ENCODE measurements around the gene RYR1. TPM values are rescaled to one million over a fixed set of nuclear protein-coding genes. Genes with fewer than 3 reads are reported as not detected.

Gene RYR1
- total RNA-seq, 2 donors from 2014 or later, result 0.84 to 3.3 TPM

- Histone ChIP-seq H3K36me3 (ENCODE audit: control insufficient read depth, insufficient read depth, low read length) (no peaks in the 10 kb centered on the region), H3K27ac (ENCODE audit: low read depth, low read length) (no peak overlapping the region), H3K27me3 (ENCODE audit: control insufficient read depth, insufficient read depth, low read length, poor library complexity, severe bottlenecking) (no peaks in the 10 kb centered on the region), H3K4me1 (ENCODE audit: control insufficient read depth, insufficient read depth, low read length) (no peaks in the 10 kb centered on the region), H3K9ac (ENCODE audit: extremely low read depth, low read length, poor library complexity, severe bottlenecking) (no peak overlapping the region), H3K9me3 (ENCODE audit: control insufficient read depth, low read length) (no peaks in the 10 kb centered on the region), H3K4me3 (ENCODE audit: low read length) (no peak overlapping the region)
- Mint-ChIP-seq H3K27ac (no peak overlapping the region), H3K36me3 (ENCODE audit: low read depth) (no peaks in the 10 kb centered on the region), H3K27me3 (ENCODE audit: insufficient read depth) (peaks cover 5% of the 10 kb centered on the region), H3K4me1 (no peaks in the 10 kb centered on the region), H3K9me3 (no peaks in the 10 kb centered on the region), H3K4me3 (peak overlapping the region; percentile 39)
- TF ChIP-seq CTCF (conservative IDR thresholded peaks at IDR 0.05), result no peak
- DNase-seq, result peak; percentile 99
- 66 to 75% methylated on average over 22 to 34 of the region's 35 CpGs for WGBS, 2 experiments (ENCODE audit: insufficient coverage in 1 of 2, insufficient read length in 1 of 2)
These were observed 73.4 kb downstream of the RYR1 start for GRCh38 chr19:38506723-38507550.

GRCh38 chr19:38507551-38508127 lies 74.1 kb downstream of the RYR1 start:
- Histone ChIP-seq H3K4me1 (ENCODE audit: control insufficient read depth, insufficient read depth, low read length) (no peaks in the 10 kb centered on the region), H3K27me3 (ENCODE audit: control insufficient read depth, insufficient read depth, low read length, poor library complexity, severe bottlenecking) (no peaks in the 10 kb centered on the region), H3K27ac (ENCODE audit: low read depth, low read length) (no peak overlapping the region), H3K9me3 (ENCODE audit: control insufficient read depth, low read length) (no peaks in the 10 kb centered on the region), H3K4me3 (ENCODE audit: low read length) (no peak overlapping the region), H3K36me3 (ENCODE audit: control insufficient read depth, insufficient read depth, low read length) (no peaks in the 10 kb centered on the region), H3K9ac (ENCODE audit: extremely low read depth, low read length, poor library complexity, severe bottlenecking) (no peak overlapping the region)
- 88 to 93% methylated on average over 8 to 12 of the region's 12 CpGs for WGBS, 2 experiments (ENCODE audit: insufficient coverage in 1 of 2, insufficient read length in 1 of 2)
- H3K27ac Mint-ChIP-seq, result no peak overlapping the region
- H3K27me3 Mint-ChIP-seq (ENCODE audit: insufficient read depth), result peaks cover 5% of the 10 kb centered on the region
- no peak for DNase-seq
- H3K4me1 Mint-ChIP-seq, result no peaks in the 10 kb centered on the region
- no peaks in the 10 kb centered on the region for H3K36me3 Mint-ChIP-seq (ENCODE audit: low read depth)
- no peak for TF ChIP-seq CTCF (conservative IDR thresholded peaks at IDR 0.05)
- no peak overlapping the region for H3K4me3 Mint-ChIP-seq
- H3K9me3 Mint-ChIP-seq, result no peaks in the 10 kb centered on the region

- no peaks in the 10 kb centered on the region for H3K9me3 Mint-ChIP-seq
- Histone ChIP-seq H3K27ac (ENCODE audit: low read depth, low read length) (no peak overlapping the region), H3K27me3 (ENCODE audit: control insufficient read depth, insufficient read depth, low read length, poor library complexity, severe bottlenecking) (no peaks in the 10 kb centered on the region), H3K36me3 (ENCODE audit: control insufficient read depth, insufficient read depth, low read length) (no peaks in the 10 kb centered on the region), H3K9me3 (ENCODE audit: control insufficient read depth, low read length) (no peaks in the 10 kb centered on the region), H3K4me3 (ENCODE audit: low read length) (no peak overlapping the region), H3K9ac (ENCODE audit: extremely low read depth, low read length, poor library complexity, severe bottlenecking) (no peak overlapping the region), H3K4me1 (ENCODE audit: control insufficient read depth, insufficient read depth, low read length) (no peaks in the 10 kb centered on the region)
- H3K27me3 Mint-ChIP-seq (ENCODE audit: insufficient read depth), result peaks cover 5% of the 10 kb centered on the region
- H3K4me3 Mint-ChIP-seq, result no peak overlapping the region
- H3K4me1 Mint-ChIP-seq, result no peaks in the 10 kb centered on the region
- no peak for DNase-seq
- TF ChIP-seq CTCF (conservative IDR thresholded peaks at IDR 0.05), result no peak
- H3K27ac Mint-ChIP-seq, result no peak overlapping the region
- WGBS, 2 experiments (ENCODE audit: insufficient coverage in 1 of 2, insufficient read length in 1 of 2), result 86 to 91% methylated on average over 2 to 6 of the region's 6 CpGs
- no peaks in the 10 kb centered on the region for H3K36me3 Mint-ChIP-seq (ENCODE audit: low read depth)
These were observed 75.0 kb downstream of the RYR1 start for GRCh38 chr19:38508507-38508906.
